GM11168 (cell line): ENCODE measurements around the gene ZBTB7A.

Experiments
- in situ Hi-C: fragments of 300-500 bp; cut with MboI; formaldehyde crosslinking; loops from one replicate; pipeline ENCODE4 v1.12.0; 2022; ENCODE audit warnings: low sequenced_read_pairs; ENCODE audit not compliant: unreplicated experiment

The ZBTB7A gene

GRCh38 chr19:4094761-4095487 is 28.2 kb upstream of the ZBTB7A start:
- in situ Hi-C loops: no loop called here

- in situ Hi-C loops: no loop called here
Measured at GRCh38 chr19:4094291-4094690, 27.6 kb upstream of the ZBTB7A start.

GRCh38 chr19:4093643-4094175 is 27.0 kb upstream of the ZBTB7A start:
- in situ Hi-C loops: no loop called here

GRCh38 chr19:4090356-4091220 is 23.9 kb upstream of the ZBTB7A start:
- in situ Hi-C loops: no loop called here

- in situ Hi-C loops: no loop called here
Measured at GRCh38 chr19:4089946-4090345, 23.2 kb upstream of the ZBTB7A start.

GRCh38 chr19:4089400-4089908 is 22.8 kb upstream of the ZBTB7A start:
- in situ Hi-C loops: no loop called here

GRCh38 chr19:4088975-4089374 is 22.3 kb upstream of the ZBTB7A start:
- in situ Hi-C loops: no loop called here

GRCh38 chr19:4087787-4088679 is 21.3 kb upstream of the ZBTB7A start:
- in situ Hi-C loops: no loop called here

- in situ Hi-C loops: no loop called here
Measured at GRCh38 chr19:4086411-4086867, 19.7 kb upstream of the ZBTB7A start.

- in situ Hi-C loops: no loop called here
Measured at GRCh38 chr19:4084547-4084877, 17.8 kb upstream of the ZBTB7A start.

- in situ Hi-C loops: no loop called here
Measured at GRCh38 chr19:4083677-4084546, 17.2 kb upstream of the ZBTB7A start.

GRCh38 chr19:4082172-4082571 is 15.5 kb upstream of the ZBTB7A start:
- in situ Hi-C loops: no loop called here

- in situ Hi-C loops: no loop called here
Measured at GRCh38 chr19:4081441-4082129, 14.9 kb upstream of the ZBTB7A start.

GRCh38 chr19:4080473-4080872 is 13.8 kb upstream of the ZBTB7A start:
- in situ Hi-C loops: no loop called here

- in situ Hi-C loops: no loop called here
Measured at GRCh38 chr19:4077800-4078684, 11.3 kb upstream of the ZBTB7A start.

GRCh38 chr19:4077007-4077374 is 10.3 kb upstream of the ZBTB7A start:
- in situ Hi-C loops: no loop called here

- in situ Hi-C loops: no loop called here
Measured at GRCh38 chr19:4075373-4075772, 8.7 kb upstream of the ZBTB7A start.

- in situ Hi-C loops: no loop called here
Measured at GRCh38 chr19:4071610-4072009, 4.9 kb upstream of the ZBTB7A start.
